Measurements from ENCODE around the gene OR2A42.
"Not testable (repeated sequence)": the region's sequence is repeated elsewhere in the genome, so short reads cannot be mapped to it uniquely, and the experiment has no call there.

Gene OR2A42, protein sequence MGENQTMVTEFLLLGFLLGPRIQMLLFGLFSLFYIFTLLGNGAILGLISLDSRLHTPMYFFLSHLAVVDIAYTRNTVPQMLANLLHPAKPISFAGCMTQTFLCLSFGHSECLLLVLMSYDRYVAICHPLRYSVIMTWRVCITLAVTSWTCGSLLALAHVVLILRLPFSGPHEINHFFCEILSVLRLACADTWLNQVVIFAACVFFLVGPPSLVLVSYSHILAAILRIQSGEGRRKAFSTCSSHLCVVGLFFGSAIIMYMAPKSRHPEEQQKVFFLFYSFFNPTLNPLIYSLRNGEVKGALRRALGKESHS

GRCh38 chr7:144239365-144239764, at the start of gene OR2A42:
Gene OR2A42 (minus strand): TSS chr7:144239605. CDS start chr7:144232843, 6,762 bp downstream.
- DNase-seq (ENCODE audit: low read depth in 2 of 2), result not testable (repeated sequence)

DNA sequence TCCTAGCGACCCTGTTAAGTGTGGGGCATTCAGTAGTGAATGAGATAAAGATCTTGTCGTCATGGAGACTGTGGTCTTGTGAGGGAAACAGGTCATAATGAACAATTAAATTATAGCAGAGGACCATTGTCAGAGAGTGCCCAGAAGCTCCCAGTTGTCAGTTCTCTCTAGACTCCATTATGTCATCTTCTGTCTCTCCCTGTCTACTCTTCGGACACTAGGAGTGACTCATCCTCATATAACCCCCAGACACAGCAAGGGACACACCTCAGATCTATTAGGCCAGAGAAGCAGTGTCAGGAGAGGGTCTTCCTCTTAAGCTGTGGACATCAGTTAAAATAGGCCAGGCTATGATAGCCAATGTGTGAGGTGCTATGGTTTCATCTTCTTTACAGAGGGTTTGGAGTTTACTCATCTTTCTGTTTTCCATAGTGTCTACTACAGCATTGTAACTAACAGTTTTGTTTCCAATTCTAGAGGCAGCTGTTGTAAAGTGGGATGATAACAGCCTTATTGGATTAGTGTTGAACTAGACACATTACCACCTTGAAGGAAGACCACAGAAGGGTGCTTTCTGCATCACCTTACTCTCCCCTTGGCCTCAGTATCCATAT, 47.9 kb upstream of the OR2A42 start:
- DNase-seq (ENCODE audit: low read depth in 2 of 2), result not testable (repeated sequence)

DNA sequence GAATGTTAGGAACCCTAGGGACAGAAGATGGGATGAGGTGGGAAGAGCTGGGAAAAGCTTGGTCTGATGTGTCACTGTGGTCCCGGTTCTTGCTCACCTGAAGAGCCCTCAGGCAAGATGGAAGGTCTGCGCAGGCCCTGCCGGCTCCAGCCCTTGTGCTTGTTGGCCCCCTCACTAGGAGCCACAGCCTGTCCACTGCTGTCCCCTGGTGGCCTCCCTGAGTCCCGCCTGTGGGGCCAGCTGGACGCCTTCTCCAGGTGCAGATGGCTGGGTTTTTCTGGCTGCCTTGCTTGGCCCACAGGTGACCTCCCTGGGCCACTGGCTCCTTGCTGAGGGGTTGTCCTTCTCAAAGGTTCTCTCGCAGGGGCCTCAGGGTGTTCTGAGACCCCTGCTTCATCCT, 44.3 kb upstream of the OR2A42 start:
- not testable (repeated sequence) for DNase-seq (ENCODE audit: low read depth in 2 of 2)

GRCh38 chr7:144282490-144282889, 43.1 kb upstream of the OR2A42 start:
- DNase-seq (ENCODE audit: low read depth in 2 of 2), result not testable (repeated sequence)

GRCh38 chr7:144281981-144282380, 42.6 kb upstream of the OR2A42 start:
- not testable (repeated sequence) for DNase-seq (ENCODE audit: low read depth in 2 of 2)

- DNase-seq (ENCODE audit: low read depth in 2 of 2), result not testable (repeated sequence)
Observed at GRCh38 chr7:144280010-144280409, 40.6 kb upstream of the OR2A42 start.

GRCh38 chr7:144275281-144275680, 35.9 kb upstream of the OR2A42 start:
- not testable (repeated sequence) for DNase-seq (ENCODE audit: low read depth in 2 of 2)

DNA sequence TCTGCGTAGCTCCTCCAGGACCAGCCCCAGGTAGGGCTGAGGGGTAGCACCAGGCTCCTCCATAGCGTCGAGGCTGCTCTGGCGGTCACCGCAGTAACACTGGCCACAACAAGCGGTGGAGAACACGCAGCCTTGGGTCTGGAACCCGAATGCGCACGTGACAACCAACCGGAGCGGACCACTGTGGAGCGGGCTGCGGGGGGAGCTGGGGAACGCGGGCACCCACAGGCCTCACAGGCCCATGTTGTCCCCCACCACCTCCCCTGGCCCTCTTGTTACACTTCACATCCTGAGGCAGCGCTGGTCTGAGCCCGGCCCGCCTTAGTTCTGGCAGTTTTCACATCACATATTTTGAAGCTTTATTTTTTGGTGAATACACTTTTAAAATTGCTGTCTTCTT, 29.8 kb upstream of the OR2A42 start, which contains the start of gene CTAGE8:
Gene CTAGE8 (minus strand): TSS at position 101 of the 400 bp plus-strand sequence. CDS start 38 bp downstream, at position 63.
- DNase-seq (ENCODE audit: low read depth in 2 of 2), result not testable (repeated sequence)

- DNase-seq (ENCODE audit: low read depth in 2 of 2), result not testable (repeated sequence)
Observed at GRCh38 chr7:144264692-144265091, 25.3 kb upstream of the OR2A42 start, which contains the start of gene OR2A7. Gene OR2A7 (minus strand): TSS chr7:144264792. CDS start chr7:144259628, 5,164 bp downstream.

- not testable (repeated sequence) for DNase-seq (ENCODE audit: low read depth in 2 of 2)
Observed at GRCh38 chr7:144262128-144262527, 22.7 kb upstream of the OR2A42 start.

GRCh38 chr7:144259067-144259466, 19.7 kb upstream of the OR2A42 start:
- not testable (repeated sequence) for DNase-seq (ENCODE audit: low read depth in 2 of 2)

GRCh38 chr7:144256112-144256511, 16.7 kb upstream of the OR2A42 start:
- DNase-seq (ENCODE audit: low read depth in 2 of 2), result no peak

GRCh38 chr7:144255471-144255897, 16.1 kb upstream of the OR2A42 start:
- no peak for DNase-seq (ENCODE audit: low read depth in 2 of 2)

DNA sequence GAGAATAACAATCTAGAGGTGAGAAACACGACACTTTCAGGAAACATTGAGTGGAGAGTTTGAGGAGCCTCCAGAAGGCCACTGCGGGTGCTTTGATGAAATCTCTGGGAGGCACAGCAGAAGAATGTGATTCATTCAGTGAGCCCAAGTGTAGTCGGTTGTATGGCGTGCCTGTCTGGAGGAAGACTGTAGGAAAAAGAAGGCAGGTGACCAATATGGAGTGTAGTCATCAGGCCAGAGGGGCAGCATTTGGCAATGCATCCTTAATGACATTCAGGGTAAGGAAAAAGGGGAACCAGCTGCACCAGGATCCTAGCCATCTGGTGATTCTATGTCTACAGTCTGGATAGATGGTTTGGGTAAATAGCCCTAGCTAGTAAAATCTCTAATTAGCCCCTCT, 12.9 kb upstream of the OR2A42 start:
- DNase-seq (ENCODE audit: low read depth in 2 of 2), result not testable (repeated sequence)

DNA sequence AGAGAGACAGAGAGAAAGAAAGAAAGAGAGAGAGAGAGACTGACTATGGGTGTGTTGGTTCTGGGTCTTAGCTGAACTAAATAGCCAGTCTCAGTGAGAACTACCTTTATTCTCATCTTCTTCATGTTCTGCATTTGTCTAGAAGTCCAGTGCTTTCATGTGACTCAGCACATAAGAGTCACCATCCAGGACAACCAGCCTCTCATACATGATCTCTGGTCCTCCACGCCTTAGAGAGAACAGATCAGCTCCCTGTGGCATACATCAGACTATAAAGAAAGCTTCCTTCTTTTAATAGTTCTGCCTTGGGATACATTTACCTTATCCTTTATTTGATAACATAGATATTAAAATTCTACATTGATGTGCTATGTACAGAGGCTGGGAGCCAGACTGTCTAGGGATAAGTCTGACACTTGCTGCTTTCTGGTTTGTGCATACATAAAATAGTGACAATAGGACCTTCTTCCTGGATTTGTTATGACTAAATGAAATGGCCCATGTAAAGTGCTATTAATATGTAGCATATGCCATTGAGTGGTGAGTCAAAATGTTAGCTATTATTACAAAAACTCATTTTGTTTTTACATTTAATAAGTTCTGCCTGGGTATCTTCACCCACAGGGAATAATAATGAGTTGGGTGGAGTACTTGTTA, 8.4 kb upstream of the OR2A42 start:
- not testable (repeated sequence) for DNase-seq (ENCODE audit: low read depth in 2 of 2)

GRCh38 chr7:144246967-144247366, 7.6 kb upstream of the OR2A42 start:
- not testable (repeated sequence) for DNase-seq (ENCODE audit: low read depth in 2 of 2)

DNA sequence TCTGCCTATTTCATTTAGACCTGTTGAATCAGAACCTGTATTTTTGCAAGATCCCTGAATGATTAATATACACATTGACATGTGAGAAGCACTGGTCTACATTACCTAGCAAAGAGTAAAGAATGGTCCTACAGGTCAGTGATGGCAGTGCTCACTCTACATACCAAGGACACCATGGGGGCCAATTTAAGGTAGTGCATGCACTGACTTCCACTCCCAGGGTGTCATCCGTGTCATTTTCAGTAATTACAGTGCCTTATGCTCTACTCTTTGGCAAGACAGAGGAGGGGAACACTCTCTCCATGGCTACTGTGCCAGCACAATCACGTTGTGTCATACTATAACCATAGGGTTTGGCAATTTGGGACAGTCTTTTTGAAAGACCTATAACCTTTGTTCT, 6.0 kb upstream of the OR2A42 start:
- not testable (repeated sequence) for DNase-seq (ENCODE audit: low read depth in 2 of 2)

- not testable (repeated sequence) for DNase-seq (ENCODE audit: low read depth in 2 of 2)
Observed at GRCh38 chr7:144238530-144239082, 799 bp downstream of the OR2A42 start.

DNA sequence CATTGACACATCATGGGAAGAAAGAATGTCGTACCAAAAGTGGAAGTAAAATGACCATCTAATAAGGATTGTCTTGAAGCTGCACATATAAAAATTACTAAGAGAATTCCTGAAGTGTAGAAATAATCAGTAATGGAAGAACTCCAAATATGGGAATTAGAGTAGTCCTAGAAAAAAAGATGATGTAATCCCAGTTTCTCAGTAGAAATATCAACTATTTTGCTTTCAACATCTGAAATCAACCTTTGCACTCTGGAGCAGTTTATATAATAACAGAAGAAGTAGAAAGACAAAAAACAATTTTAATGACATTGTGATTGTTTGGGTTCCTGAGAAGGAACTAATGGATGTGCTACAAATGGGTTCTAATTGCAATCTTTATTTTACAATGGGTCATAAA, 6.4 kb downstream of the OR2A42 start:
- DNase-seq (ENCODE audit: low read depth in 2 of 2), result not testable (repeated sequence)

- DNase-seq (ENCODE audit: low read depth in 2 of 2), result not testable (repeated sequence)
Observed at GRCh38 chr7:144231027-144231426, 8.4 kb downstream of the OR2A42 start.

DNA sequence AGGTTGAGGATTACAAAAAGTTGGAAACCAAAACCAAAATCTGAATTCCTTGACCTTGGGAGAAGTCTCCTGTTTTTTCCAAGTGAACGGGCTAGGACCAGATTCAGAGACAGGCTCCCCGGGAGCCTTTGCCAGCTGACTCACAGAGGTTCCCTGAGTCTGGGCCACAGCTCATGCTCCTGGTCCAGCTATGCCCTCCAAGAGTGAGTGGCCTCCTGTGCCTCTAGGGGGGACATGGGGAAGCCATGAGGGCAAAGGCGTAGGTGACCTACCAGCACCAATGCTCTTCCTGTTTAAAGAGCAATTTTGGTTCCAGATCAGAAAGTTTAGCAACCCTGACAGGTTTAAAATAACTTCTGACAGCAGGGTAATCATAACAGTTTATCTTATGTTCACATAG, 10.6 kb downstream of the OR2A42 start:
- DNase-seq (ENCODE audit: low read depth in 2 of 2), result not testable (repeated sequence)

DNA sequence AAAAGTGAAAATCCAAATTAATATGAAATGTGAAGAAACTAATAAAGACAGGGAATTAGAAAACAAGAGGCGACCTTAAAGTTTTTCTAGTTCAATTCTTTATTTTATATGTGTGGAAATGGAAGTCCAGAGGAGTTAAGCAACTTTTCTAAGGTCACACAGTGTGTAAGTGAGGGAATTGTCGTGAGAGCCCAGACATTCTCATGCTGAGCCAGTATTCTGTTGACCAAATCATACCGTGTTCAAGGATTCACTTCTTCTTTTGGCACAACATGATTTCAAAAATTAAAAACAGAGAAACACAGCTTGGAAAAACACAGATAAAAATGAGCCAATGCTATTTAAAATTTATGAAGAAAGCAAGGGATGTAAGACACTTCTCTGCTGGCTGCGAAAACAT, 12.5 kb downstream of the OR2A42 start:
- DNase-seq (ENCODE audit: low read depth in 2 of 2), result not testable (repeated sequence)
